ENCODE results near the gene ENSA. TPM values are rescaled to one million over a fixed set of nuclear protein-coding genes. Genes with fewer than 3 reads are reported as not detected.
"Not testable (repeated sequence)": the region's sequence is repeated elsewhere in the genome, so short reads cannot be mapped to it uniquely, and the experiment has no call there.

ENSA gene
- total RNA-seq, 2 donors from 2014 or later = 85.7 to 94.5 TPM

- H3K36me3 ChIP-seq = no peaks in the 10 kb centered on the region
- no peak overlapping the region for H3K27ac ChIP-seq
- ATAC-seq (ENCODE audit: insufficient number of reproducible peaks, low FRiP score, low read depth) = no peak
- TF ChIP-seq CTCF (IDR thresholded peaks at IDR 0.05) = no peak
- H3K4me1 ChIP-seq (ENCODE audit: control insufficient read depth in 1 of 2, low read depth in 2 of 2) = no peaks in the 10 kb centered on the region
- DNase-seq (ENCODE audit: low spot score) = no peak
- H3K4me3 ChIP-seq = no peak overlapping the region
- H3K27me3 ChIP-seq (replicated peaks; ENCODE audit: insufficient read depth) = no peaks in the 10 kb centered on the region
- no peaks in the 10 kb centered on the region for H3K9me3 ChIP-seq
These were observed 12.9 kb upstream of the ENSA start for GRCh38 chr1:150642296-150642695.

- not testable (repeated sequence) for H3K4me1 ChIP-seq (ENCODE audit: control insufficient read depth in 1 of 2, low read depth in 2 of 2); ATAC-seq (ENCODE audit: insufficient number of reproducible peaks, low FRiP score, low read depth); H3K9me3 ChIP-seq; H3K27ac ChIP-seq; H3K36me3 ChIP-seq; H3K4me3 ChIP-seq; DNase-seq (ENCODE audit: low spot score); H3K27me3 ChIP-seq (replicated peaks; ENCODE audit: insufficient read depth)
These were observed 11.9 kb upstream of the ENSA start for GRCh38 chr1:150641126-150641815.

- H3K4me3 ChIP-seq; ATAC-seq (ENCODE audit: insufficient number of reproducible peaks, low FRiP score, low read depth); H3K4me1 ChIP-seq (ENCODE audit: control insufficient read depth in 1 of 2, low read depth in 2 of 2); H3K27me3 ChIP-seq (replicated peaks; ENCODE audit: insufficient read depth); DNase-seq (ENCODE audit: low spot score); H3K9me3 ChIP-seq; H3K36me3 ChIP-seq; H3K27ac ChIP-seq: not testable (repeated sequence)
These were observed 9.0 kb upstream of the ENSA start for GRCh38 chr1:150638430-150638829.

GRCh38 chr1:150634839-150635622 is 5.6 kb upstream of the ENSA start:
- not testable (repeated sequence) for ATAC-seq (ENCODE audit: insufficient number of reproducible peaks, low FRiP score, low read depth); H3K4me3 ChIP-seq; H3K4me1 ChIP-seq (ENCODE audit: control insufficient read depth in 1 of 2, low read depth in 2 of 2); H3K36me3 ChIP-seq; H3K27ac ChIP-seq; H3K9me3 ChIP-seq; DNase-seq (ENCODE audit: low spot score); H3K27me3 ChIP-seq (replicated peaks; ENCODE audit: insufficient read depth)

- H3K9me3 ChIP-seq = no peaks in the 10 kb centered on the region
- peak overlapping the region; percentile 96 for H3K27ac ChIP-seq
- no peak for DNase-seq (ENCODE audit: low spot score)
- peaks cover 38% of the 10 kb centered on the region for H3K36me3 ChIP-seq
- H3K4me1 ChIP-seq (ENCODE audit: control insufficient read depth in 1 of 2, low read depth in 2 of 2) = peaks cover 7 to 21% of the 10 kb centered on the region in 2 donors
- H3K27me3 ChIP-seq (replicated peaks; ENCODE audit: insufficient read depth) = no peaks in the 10 kb centered on the region
- ATAC-seq (ENCODE audit: insufficient number of reproducible peaks, low FRiP score, low read depth) = no peak
- peak overlapping the region; percentile 90 for H3K4me3 ChIP-seq
- TF ChIP-seq CTCF (IDR thresholded peaks at IDR 0.05) = no peak
These were observed 672 bp downstream of the ENSA start for GRCh38 chr1:150628766-150629114.

GRCh38 chr1:150627826-150628410 is 1.5 kb downstream of the ENSA start:
- Histone ChIP-seq H3K9me3 (no peaks in the 10 kb centered on the region), H3K4me1 (ENCODE audit: control insufficient read depth in 1 of 2, low read depth in 2 of 2) (peaks cover 9 to 21% of the 10 kb centered on the region in 2 donors), H3K4me3 (peak overlapping the region; percentile 90), H3K27me3 (replicated peaks; ENCODE audit: insufficient read depth) (no peaks in the 10 kb centered on the region), H3K27ac (no peak overlapping the region), H3K36me3 (peaks cover 41% of the 10 kb centered on the region)
- no peak for TF ChIP-seq CTCF (IDR thresholded peaks at IDR 0.05)
- DNase-seq (ENCODE audit: low spot score) (no peak), ATAC-seq (ENCODE audit: insufficient number of reproducible peaks, low FRiP score, low read depth) (no peak)
